Measurements from ENCODE around the gene CARMIL1. TPM values are rescaled to one million over a fixed set of nuclear protein-coding genes. Genes with fewer than 3 reads are reported as not detected.

The CARMIL1 gene
- total and polyA plus RNA-seq, 2 of the 8 experiments (the other 6 are each of a cell fraction or from before 2014, with no cell fraction given) = 20.3 to 40.4 TPM

DNA sequence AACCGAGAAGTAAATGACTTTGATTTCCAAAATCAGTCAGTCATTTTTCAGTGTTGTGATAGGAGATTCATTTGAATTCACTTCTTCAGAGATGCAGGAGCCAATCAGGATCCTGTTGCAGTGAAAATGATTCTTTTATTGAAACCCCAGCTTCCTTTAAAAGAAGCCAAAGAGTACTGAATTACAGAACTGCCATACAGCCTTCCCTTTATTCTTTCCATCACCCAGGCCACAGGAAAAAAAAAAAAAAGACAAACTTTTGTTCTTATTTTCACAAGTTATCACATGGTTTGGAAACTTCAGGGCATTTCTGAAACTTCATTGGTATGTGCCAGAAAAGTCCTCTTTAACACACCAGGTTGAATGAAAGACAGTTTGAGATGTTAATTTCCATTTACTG, 1.8 kb upstream of the CARMIL1 start:
- H2BK20ac ChIP-seq (ENCODE audit: low read length) = no peak overlapping the region
- H2BK12ac ChIP-seq (ENCODE audit: low read depth, low read length) = no peak overlapping the region
- no peak overlapping the region for H4K91ac ChIP-seq (replicated peaks; ENCODE audit: insufficient read length, low read length)
- no peak overlapping the region for H3K9ac ChIP-seq (replicated peaks in 1 of 4; ENCODE audit: extremely low read depth in 1 of 4, low read depth in 3 of 4, low read length in 3 of 4)
- ChIA-PET POLR2A (ENCODE audit: partially characterized antibody) (interaction anchor here (1.0 kb wide), 1 partner anchor 16 kb away, joined by 4 read pairs; no protein-coding TSS in a partner anchor), CTCF (ENCODE audit: partially characterized antibody) (interaction anchor here (1.0 to 2.2 kb wide), 4 partner anchors 12 to 215 kb away, joined by 3 to 9 read pairs (median 6); no protein-coding TSS in a partner anchor)
- no peak overlapping the region for H2BK5ac ChIP-seq (ENCODE audit: low read depth, low read length)
- H3K14ac ChIP-seq (ENCODE audit: insufficient read length) = no peak overlapping the region
- no peak overlapping the region for H3K56ac ChIP-seq (replicated peaks; ENCODE audit: insufficient read length, low read depth, low read length)
- H4K20me1 ChIP-seq (replicated peaks in 1 of 2; ENCODE audit: control insufficient read depth in 1 of 2, insufficient read depth in 2 of 2, low read length in 2 of 2) = no peaks in the 10 kb centered on the region
- H3K4me2 ChIP-seq (ENCODE audit: insufficient read depth in 1 of 2, low read depth in 2 of 2, low read length in 2 of 2) = no peak overlapping the region; a peak in 1 of 4 replicates
- no peaks in the 10 kb centered on the region for H3K9me3 ChIP-seq (ENCODE audit: insufficient read depth in 2 of 2, low read depth in 1 of 2, low read length in 1 of 2)
- H3K27ac ChIP-seq (ENCODE audit: low read depth, low read length) = no peak overlapping the region
- 0 out of 8 replicates have a peak overlapping the region, but pooled peaks of 1 of the 4 experiments have one; percentile 91 for H3K4me3 ChIP-seq (ENCODE audit: extremely low read depth in 1 of 4, insufficient read depth in 2 of 4, low read depth in 3 of 4, low read length in 4 of 4)
- no peak overlapping the region for H3K4ac ChIP-seq (replicated peaks; ENCODE audit: insufficient read length, low read depth, low read length)
- DNase-seq (ENCODE audit: low read depth in 1 of 2, low spot score in 2 of 2) (no peak), FAIRE-seq (no peak)
- H2AFZ ChIP-seq (ENCODE audit: low read length) = no peak overlapping the region
- no peak overlapping the region for H2BK120ac ChIP-seq (replicated peaks; ENCODE audit: low read depth, low read length)
- peaks cover 4% of the 10 kb centered on the region; the same call in 1 of the 2 replicates for H3K79me1 ChIP-seq (ENCODE audit: low read depth, low read length)
- no peak overlapping the region for H4K8ac ChIP-seq (ENCODE audit: extremely low read depth, insufficient read depth, low read length)
- peaks cover 11% of the 10 kb centered on the region for H3K23me2 ChIP-seq (ENCODE audit: low read depth, low read length)
- H2BK15ac ChIP-seq (ENCODE audit: low read length) = no peak overlapping the region
- peaks cover 3 to 23% of the 10 kb centered on the region in 2 experiments; a peak in 3 of 4 replicates for H3K79me2 ChIP-seq (ENCODE audit: control insufficient read depth in 1 of 2, insufficient read depth in 2 of 2, low read length in 2 of 2)
- H4K5ac ChIP-seq (ENCODE audit: insufficient read length, low read depth, low read length) = no peak overlapping the region
- no peaks in the 10 kb centered on the region for H3K27me3 ChIP-seq (replicated peaks in 1 of 4; ENCODE audit: control insufficient read depth in 3 of 4, extremely low read depth in 1 of 4, insufficient read depth in 3 of 4, low read length in 3 of 4)
- H3K36me3 ChIP-seq (ENCODE audit: control insufficient read depth in 2 of 4, insufficient read depth in 4 of 4, low read length in 3 of 4) = no peaks in the 10 kb centered on the region
- no peak overlapping the region for H3K23ac ChIP-seq (ENCODE audit: insufficient read length)
- WGBS, 2 experiments (ENCODE audit: extremely low coverage in 1 of 2, insufficient coverage in 1 of 2, insufficient read length in 1 of 2, insufficient replicate concordance in 2 of 2, low coverage in 1 of 2, low lambda C conversion rate in 2 of 2, missing lambda C conversion rate in 1 of 2) = 88% methylated on average over 1 of the region's 1 CpG; no CpG with 5 or more reads in 1 of the 2 experiments
- H3K4me1 ChIP-seq (replicated peaks in 1 of 4; ENCODE audit: control insufficient read depth in 3 of 4, insufficient read depth in 4 of 4, low read length in 3 of 4) = peaks cover 4 to 9% (median 6%) of the 10 kb centered on the region in 4 experiments; a peak in 6 of 7 replicates
- no peak overlapping the region for H2AK5ac ChIP-seq (ENCODE audit: low read depth, low read length)
- H3K18ac ChIP-seq (ENCODE audit: extremely low read depth, low read length) = no peak overlapping the region
- TF ChIP-seq EGR1 (IDR thresholded peaks at IDR 0.05; ENCODE audit: borderline replicate concordance, low read depth, low read length) (no peak), EP300 (IDR thresholded peaks at IDR 0.05; ENCODE audit: borderline replicate concordance in 1 of 2, low read depth in 2 of 2, low read length in 2 of 2) (no peak), TCF12 (IDR thresholded peaks at IDR 0.05; ENCODE audit: low read depth, low read length) (no peak), KDM4A (IDR thresholded peaks at IDR 0.05; ENCODE audit: low read depth, low read length, severe bottlenecking) (no peak), GTF2F1 (IDR thresholded peaks at IDR 0.05; ENCODE audit: borderline replicate concordance, low read depth, low read length) (no peak), SUZ12 (IDR thresholded peaks at IDR 0.05; ENCODE audit: low read length) (no peak), ASH2L (IDR thresholded peaks at IDR 0.05; ENCODE audit: low read length) (no peak), PHF8 (conservative IDR thresholded peaks at IDR 0.05; ENCODE audit: low read depth, low read length) (no peak), SP1 (IDR thresholded peaks at IDR 0.05; ENCODE audit: low read depth, low read length) (no peak), TAF1 (IDR thresholded peaks at IDR 0.05; ENCODE audit: low read depth, low read length) (no peak), BCL11A (IDR thresholded peaks at IDR 0.05; ENCODE audit: low read depth in 2 of 2, low read length in 2 of 2) (no peak)
- TF ChIP-seq, protein P1, sequence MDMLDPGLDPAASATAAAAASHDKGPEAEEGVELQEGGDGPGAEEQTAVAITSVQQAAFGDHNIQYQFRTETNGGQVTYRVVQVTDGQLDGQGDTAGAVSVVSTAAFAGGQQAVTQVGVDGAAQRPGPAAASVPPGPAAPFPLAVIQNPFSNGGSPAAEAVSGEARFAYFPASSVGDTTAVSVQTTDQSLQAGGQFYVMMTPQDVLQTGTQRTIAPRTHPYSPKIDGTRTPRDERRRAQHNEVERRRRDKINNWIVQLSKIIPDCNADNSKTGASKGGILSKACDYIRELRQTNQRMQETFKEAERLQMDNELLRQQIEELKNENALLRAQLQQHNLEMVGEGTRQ (IDR thresholded peaks at IDR 0.05; ENCODE audit: low read length) = no peak

Data from H1 (cell line).